NCI-H446 treated with DMSO at 0.1 percent for 48 hours (cell line): Measurements from ENCODE around the gene AGPAT2.

Experiments
- DNase-seq: peaks from one replicate; lab custom pipeline; 2025; lab: John Stamatoyannopoulos, UW

The AGPAT2 gene

GRCh38 chr9:136625101-136626065 is 61.9 kb downstream of the AGPAT2 start:
- no peak for DNase-seq

GRCh38 chr9:136624184-136624951 is 62.9 kb downstream of the AGPAT2 start:
- no peak for DNase-seq

- no peak for DNase-seq
These were observed 63.4 kb downstream of the AGPAT2 start for GRCh38 chr9:136623842-136624183.
